ENCODE data around the gene SLC29A1. TPM values are rescaled to one million over a fixed set of nuclear protein-coding genes. Genes with fewer than 3 reads are reported as not detected.

SLC29A1 gene
- total and polyA plus RNA-seq, 9 of the 15 experiments (the other 6 are each of a cell fraction or from before 2014, with no cell fraction given): 18.9 to 170 (median 57.7) TPM

DNA sequence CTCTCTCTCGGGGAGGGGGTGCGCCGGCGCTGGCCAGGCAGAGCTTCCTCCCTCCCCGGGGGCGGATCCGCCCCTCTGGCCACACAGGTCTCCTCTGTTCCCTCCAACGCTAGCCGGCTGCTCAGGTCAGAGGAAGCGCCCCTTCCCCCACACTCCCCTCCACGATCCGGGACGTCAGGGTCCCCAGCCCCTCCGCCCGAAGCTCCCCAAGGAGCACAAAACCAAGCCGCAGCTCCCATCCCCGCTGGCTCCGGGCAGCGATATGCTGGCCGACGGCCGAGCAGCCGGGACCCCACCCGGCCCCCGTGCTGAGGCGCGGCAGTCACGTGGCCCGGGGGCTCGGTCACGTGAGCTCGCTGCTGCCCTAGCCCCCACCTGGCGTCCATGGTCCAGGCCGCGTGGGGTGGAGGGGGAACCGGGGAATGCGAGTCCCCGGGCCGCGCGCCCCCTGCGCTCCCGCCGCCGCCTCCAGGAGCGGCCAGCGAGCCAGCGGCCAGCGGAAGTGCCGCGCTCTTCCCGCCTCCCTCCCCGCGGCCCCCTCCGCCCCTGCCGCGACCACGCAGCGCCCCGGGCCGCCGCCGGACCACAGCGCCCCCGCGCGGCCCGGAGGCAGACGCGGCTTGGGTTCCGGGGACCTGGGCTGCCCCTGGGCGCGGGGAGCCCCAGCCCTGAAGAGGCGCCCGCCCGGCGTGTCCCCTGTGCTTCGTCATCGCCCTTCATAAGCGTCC lies 33.8 kb downstream of the SLC29A1 start, which contains the start of gene SLC35B2 (continued):
- TF ChIP-seq, protein P1, sequence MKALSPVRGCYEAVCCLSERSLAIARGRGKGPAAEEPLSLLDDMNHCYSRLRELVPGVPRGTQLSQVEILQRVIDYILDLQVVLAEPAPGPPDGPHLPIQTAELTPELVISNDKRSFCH (CRISPR knock-in tag; IDR thresholded peaks at IDR 0.05): no peak
- TF ChIP-seq, protein P1 (tag; IDR thresholded peaks at IDR 0.05): no peak; the same call in none of the 2 replicates
- TF ChIP-seq RBM14 (IDR thresholded peaks at IDR 0.05; ENCODE audit: borderline replicate concordance, insufficient read depth, low read depth, low read length) (0 out of 2 replicates have a peak, but pooled peaks have one; percentile 44), PTTG1 (tag; IDR thresholded peaks at IDR 0.05; ENCODE audit: low read depth) (no peak), ARID2 (IDR thresholded peaks at IDR 0.05) (no peak), ZNF282 (CRISPR knock-in tag; IDR thresholded peaks at IDR 0.05) (no peak; the same call in 1 of the 2 replicates), STAT5A (IDR thresholded peaks at IDR 0.05; ENCODE audit: borderline replicate concordance, low read length) (no peak; the same call in 1 of the 2 replicates), TAF7 (tag; IDR thresholded peaks at IDR 0.05) (0 out of 2 replicates have a peak, but pooled peaks have one; percentile 4), GABPB2 (CRISPR knock-in tag; conservative IDR thresholded peaks at IDR 0.05) (peak; percentile 9; the same call in 1 of the 2 replicates), BRD4 (IDR thresholded peaks at IDR 0.05) (0 out of 2 replicates have a peak, but pooled peaks have one; percentile 42), RBM17 (IDR thresholded peaks at IDR 0.05; ENCODE audit: borderline replicate concordance, low read depth, low read length) (no peak), NCOA1 (IDR thresholded peaks at IDR 0.05; ENCODE audit: low read depth) (no peak), PRPF4 (IDR thresholded peaks at IDR 0.05; ENCODE audit: insufficient read depth, low read depth, low read length, poor library complexity, severe bottlenecking) (no peak), CBX2 (IDR thresholded peaks at IDR 0.05; ENCODE audit: insufficient read depth, low read length, poor library complexity, severe bottlenecking) (no peak), SRSF1 (IDR thresholded peaks at IDR 0.05; ENCODE audit: low read depth, low read length) (no peak), PYGO2 (tag; IDR thresholded peaks at IDR 0.05) (no peak)
- TF ChIP-seq, protein P2, sequence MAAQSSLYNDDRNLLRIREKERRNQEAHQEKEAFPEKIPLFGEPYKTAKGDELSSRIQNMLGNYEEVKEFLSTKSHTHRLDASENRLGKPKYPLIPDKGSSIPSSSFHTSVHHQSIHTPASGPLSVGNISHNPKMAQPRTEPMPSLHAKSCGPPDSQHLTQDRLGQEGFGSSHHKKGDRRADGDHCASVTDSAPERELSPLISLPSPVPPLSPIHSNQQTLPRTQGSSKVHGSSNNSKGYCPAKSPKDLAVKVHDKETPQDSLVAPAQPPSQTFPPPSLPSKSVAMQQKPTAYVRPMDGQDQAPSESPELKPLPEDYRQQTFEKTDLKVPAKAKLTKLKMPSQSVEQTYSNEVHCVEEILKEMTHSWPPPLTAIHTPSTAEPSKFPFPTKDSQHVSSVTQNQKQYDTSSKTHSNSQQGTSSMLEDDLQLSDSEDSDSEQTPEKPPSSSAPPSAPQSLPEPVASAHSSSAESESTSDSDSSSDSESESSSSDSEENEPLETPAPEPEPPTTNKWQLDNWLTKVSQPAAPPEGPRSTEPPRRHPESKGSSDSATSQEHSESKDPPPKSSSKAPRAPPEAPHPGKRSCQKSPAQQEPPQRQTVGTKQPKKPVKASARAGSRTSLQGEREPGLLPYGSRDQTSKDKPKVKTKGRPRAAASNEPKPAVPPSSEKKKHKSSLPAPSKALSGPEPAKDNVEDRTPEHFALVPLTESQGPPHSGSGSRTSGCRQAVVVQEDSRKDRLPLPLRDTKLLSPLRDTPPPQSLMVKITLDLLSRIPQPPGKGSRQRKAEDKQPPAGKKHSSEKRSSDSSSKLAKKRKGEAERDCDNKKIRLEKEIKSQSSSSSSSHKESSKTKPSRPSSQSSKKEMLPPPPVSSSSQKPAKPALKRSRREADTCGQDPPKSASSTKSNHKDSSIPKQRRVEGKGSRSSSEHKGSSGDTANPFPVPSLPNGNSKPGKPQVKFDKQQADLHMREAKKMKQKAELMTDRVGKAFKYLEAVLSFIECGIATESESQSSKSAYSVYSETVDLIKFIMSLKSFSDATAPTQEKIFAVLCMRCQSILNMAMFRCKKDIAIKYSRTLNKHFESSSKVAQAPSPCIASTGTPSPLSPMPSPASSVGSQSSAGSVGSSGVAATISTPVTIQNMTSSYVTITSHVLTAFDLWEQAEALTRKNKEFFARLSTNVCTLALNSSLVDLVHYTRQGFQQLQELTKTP (IDR thresholded peaks at IDR 0.05; ENCODE audit: low read depth in 1 of 2, partially characterized antibody in 2 of 2): no peak
- TF ChIP-seq, protein P3, sequence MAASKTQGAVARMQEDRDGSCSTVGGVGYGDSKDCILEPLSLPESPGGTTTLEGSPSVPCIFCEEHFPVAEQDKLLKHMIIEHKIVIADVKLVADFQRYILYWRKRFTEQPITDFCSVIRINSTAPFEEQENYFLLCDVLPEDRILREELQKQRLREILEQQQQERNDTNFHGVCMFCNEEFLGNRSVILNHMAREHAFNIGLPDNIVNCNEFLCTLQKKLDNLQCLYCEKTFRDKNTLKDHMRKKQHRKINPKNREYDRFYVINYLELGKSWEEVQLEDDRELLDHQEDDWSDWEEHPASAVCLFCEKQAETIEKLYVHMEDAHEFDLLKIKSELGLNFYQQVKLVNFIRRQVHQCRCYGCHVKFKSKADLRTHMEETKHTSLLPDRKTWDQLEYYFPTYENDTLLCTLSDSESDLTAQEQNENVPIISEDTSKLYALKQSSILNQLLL (CRISPR knock-in tag; IDR thresholded peaks at IDR 0.05; ENCODE audit: borderline replicate concordance): no peak
- TF ChIP-seq, protein P4, sequence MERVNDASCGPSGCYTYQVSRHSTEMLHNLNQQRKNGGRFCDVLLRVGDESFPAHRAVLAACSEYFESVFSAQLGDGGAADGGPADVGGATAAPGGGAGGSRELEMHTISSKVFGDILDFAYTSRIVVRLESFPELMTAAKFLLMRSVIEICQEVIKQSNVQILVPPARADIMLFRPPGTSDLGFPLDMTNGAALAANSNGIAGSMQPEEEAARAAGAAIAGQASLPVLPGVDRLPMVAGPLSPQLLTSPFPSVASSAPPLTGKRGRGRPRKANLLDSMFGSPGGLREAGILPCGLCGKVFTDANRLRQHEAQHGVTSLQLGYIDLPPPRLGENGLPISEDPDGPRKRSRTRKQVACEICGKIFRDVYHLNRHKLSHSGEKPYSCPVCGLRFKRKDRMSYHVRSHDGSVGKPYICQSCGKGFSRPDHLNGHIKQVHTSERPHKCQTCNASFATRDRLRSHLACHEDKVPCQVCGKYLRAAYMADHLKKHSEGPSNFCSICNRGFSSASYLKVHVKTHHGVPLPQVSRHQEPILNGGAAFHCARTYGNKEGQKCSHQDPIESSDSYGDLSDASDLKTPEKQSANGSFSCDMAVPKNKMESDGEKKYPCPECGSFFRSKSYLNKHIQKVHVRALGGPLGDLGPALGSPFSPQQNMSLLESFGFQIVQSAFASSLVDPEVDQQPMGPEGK (CRISPR knock-in tag; IDR thresholded peaks at IDR 0.05; ENCODE audit: borderline replicate concordance): no peak
